GM21390 (cell line): ENCODE measurements around the gene OSR1.
A peak's percentile ranks its signal among the peaks of the same experiment; 100 is the strongest.

Experiments
- ATAC-seq: cut with Tn5 transposase; IDR thresholded peaks from one replicate; pipeline ENCODE4 v1.9.1; 2021; ENCODE audit not compliant: unreplicated experiment

Gene OSR1

DNA sequence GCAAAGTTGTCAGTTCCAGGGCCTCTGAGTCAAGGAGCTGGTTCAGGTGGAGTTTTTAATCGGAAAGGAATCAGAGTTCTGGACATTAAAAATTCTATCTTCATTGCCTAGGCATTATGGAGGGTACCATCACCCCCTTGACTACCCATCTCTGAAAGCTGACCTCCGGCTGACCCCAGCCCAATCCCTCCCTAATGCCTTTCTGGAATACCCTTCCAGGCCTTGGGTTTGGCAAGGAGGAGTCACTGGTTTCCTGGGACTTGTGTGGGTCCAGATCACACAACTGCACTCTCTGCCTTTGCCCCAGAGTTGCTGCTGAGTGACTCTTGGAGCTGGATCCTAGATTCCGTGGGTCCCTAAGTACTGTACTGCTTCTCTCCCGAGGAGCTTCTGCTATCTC is 1.0 kb upstream of the OSR1 start:
- no peak for ATAC-seq

DNA sequence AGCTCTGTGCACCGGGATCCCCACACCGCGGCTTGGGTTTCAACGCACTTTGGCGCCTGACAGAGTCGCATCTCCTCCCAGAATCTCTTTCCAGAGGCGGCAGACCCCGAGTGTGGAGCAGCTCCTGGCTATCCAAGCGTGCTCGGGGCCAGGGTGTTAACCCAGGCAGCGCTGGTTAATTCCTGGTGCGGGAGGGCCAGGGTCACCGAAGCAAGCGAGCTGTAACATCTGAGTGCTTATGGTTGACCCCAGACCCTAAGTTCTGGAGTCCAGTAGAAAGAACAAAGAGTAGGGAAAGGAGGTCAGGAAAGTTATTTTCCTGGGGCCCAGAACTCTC is 566 bp upstream of the OSR1 start:
- ATAC-seq: no peak

DNA sequence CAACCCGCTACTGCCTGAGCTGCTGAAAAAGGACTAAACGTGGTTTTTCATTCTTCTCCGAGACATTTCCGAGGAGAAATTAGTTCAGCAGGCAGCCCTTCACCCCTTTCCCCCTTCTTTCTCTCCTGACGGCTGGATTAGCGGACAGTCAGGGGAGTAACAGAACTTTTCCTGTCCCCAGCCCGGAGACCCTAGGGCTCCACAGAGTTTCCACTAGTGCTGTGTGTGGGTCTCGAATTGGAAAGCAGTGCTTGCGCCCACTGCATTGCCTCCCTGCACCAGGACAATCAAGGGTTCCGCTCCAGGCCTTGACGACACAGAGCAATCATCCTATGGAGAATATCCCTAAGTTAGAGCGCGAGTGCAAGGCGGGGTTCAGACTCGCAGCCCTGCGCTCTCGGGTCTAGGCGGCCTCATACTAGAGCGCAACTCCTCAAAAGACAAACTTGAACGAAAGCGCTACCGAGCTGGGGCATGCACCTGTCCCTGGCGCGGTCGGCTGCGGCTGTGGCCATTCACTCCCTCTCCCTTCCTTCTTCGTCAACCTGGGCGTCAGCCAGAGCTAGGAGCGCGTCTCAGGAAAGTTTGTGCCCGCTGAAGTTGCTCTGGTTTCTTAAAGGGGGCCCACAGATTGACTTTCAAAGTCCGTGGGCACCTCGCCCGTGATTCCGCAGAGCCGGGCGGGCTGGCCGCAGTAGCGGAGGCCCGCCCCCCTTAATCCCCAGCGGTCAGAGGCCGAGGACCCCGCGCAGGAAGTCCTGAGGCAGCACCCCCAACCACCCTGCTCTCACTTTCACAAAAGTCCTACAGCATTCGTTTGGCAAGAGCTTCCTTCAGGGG is 801 bp downstream of the OSR1 start:
- ATAC-seq: no peak

DNA sequence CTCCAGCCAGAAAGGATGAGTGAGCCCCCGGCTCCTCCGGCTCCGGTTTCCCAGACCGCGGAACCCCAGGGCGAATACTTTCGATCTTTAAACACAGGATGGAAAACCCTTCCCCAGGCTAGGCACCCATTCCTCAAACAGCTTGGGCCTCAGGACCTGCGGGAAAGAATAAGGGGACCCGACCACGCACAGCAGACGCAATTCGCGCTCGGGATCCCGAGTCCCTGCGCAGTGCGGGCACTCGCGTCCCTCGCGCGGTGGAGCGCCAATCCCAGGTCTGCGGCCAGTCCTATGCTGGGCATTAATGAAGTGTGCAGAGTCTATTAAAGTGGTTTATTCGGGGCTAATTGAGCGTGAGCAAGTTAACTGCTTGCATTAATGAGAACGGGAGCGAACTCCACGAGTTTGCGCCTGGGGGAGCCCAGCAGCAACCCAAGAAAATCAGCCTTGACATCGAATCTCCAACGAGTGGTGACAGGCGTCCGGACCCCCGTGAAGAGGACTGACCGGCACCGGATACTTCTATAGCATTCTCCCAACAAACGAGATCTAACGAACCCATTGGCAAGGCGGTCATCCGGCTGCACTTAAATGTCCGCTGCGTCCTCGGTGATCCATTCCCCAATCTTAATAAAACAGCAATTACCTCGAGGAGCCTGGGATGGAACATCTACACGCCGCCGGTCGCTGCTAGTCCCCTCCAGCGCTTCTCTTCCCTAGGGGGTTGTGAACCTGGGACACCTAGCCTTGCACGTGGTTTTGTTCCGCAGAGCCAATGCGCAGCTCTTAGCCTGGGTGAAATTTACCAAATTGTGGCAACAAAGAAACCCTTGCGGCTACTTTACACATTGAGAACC is 1.6 kb downstream of the OSR1 start:
- no peak for ATAC-seq

DNA sequence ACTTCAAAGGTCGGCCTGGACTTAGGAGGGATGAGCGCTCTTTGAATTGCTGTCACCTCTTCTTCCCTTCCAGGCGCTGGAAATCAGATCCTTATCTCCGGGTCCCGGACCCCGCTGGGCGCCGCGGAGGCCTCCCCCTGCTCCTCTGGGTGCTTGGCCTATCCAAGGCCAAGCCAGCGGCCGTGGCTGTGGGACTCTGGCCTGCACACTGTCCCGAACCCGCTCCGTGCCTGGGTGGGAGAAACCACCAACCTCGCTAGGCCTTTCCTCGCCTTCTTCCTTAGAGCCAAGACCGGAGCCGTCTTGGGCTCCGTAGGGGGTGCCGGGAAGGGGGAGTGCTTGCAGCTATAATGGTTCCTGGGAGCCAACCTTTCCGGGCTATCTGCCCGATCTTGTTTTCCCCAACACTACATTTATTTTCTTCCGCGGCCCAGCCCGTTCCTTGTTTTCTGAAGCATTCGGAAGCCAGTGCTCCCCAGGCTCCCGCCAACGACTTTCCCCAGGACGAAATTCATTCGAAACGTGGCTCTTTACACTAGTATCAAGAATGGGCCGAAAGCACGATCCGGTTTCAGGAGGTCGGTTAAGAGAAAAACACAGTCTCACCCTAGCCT is 2.4 kb downstream of the OSR1 start:
- ATAC-seq: no peak

DNA sequence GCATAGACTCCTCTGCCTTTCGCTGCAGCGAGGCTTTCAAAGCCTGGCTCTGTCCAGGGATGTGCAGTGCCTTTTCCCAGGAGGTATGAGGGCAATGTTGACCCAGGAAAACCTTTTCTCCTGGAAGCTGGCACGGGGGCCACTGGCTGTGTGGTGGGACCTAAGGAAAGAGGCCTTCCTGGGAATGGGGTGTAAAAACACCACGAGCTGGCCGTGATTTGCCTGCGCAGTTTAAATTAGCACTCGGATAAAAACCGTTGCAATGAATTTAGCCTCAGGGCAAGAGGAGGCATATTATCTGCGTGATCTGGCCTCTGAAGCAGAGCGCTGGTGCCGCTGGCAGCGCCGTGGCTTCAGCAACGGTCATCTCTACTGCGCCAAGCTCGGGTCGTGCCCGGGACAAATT is 3.0 kb downstream of the OSR1 start:
- ATAC-seq: no peak

DNA sequence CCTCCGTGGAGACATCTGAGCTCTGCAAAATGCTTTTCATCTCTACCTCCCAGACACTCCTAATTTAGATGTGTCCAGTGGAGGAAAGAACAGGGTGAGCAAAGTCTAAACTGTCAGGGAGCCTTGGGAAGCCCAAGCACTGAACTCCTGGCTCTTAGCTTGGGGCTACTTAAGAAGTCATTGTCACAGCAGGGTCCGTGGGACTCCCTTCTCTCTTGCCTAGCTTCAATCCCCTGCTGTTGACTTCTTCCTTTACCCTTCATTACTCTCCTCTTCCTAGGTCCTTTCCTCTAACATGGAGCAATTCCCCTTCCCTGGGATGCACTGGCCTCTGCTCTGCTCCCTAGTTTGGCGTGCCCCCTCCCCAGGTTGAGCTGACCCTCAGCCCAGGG is 3.4 kb downstream of the OSR1 start:
- ATAC-seq: no peak

DNA sequence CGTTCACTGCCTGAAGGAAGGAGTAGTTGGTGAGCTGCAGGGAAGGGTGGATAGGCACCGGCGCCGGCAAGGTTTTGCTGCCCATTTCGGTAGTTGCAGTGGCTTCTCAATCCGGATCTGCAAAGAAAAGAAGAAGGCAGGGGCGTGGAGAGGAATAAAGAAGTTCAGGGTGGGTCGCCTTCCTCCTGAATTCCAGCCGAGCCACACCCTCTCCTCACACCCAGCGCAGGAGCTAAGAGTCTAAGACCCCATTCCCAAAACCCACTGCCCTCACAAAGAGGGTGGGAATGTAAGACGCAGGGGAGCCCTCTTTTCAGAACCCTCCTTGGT is 4.7 kb downstream of the OSR1 start:
- no peak for ATAC-seq

DNA sequence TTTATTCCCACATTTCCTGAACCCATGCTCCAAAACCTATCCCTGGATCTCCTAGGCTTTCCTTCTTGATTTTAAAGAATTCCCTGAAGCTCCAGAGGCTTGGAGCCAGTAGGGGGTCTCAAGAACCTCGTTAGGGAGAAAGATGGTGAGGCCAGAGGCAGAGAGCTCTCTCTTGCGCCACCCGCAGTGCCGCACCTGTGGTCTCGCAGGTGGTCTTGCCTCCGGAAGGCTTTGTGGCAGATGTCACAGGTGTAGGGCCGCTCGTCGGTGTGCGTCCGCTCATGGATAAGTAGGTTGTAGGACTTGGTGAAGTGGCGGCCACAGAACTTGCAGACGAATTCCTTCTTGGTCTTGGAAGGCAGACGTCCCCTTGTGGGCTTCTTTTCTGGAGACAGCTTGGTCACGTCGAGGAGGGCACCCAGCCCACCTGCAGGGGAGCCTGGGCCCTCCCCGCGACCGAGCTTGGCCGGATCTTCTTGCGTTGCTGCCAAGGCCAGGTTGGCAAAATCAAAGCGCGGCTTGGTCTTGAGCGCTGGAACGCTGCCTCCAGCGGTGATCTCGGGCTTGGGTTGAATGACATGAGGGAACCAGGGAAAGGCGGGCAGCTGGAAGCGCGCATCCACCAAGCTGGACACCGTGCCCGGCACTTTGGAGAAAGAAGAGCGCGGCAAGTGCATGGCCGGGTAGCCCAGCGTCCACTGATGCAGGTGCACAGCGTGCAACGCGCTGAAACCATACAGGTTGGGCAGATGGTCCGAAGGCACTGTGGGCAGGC is 5.3 kb downstream of the OSR1 start:
- ATAC-seq: no peak

DNA sequence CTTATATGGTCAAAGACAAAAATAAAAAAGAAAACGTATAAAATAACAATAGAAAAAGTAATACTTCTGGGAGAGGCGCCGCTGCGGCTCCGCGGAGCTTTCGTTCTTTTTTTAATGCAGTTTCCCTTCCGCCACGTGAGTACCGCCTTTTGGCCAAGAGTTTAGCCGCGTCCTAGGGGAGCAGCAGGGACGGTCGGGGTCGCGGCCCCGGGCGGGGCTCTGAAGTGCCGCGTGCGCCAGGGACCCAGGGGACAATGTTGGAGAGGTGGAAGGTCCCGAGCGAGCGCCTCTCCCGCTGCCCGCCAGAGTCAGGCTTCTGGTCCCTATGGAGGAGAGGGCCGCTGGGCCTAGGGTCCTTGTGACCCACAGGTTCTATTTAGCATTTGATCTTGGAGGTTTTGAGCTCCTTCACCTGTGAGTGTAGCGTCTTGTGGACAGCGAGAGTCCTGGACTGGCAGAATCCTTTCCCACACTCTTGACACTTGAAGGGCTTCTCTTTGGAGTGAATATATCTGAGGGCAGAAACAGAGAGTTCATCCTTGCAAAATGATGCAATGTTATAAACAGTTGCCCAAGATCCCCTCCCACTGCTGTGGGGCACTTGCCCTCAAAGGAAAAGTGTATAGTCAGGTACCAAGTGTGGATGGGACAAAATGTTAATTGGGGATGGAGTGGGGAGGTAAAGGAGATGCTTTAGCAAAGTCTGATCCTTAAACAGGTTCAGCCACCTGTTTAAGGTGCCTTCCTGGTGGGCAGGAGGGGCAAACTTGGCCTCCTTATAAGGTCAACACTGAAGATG is 6.3 kb downstream of the OSR1 start:
- ATAC-seq: no peak

DNA sequence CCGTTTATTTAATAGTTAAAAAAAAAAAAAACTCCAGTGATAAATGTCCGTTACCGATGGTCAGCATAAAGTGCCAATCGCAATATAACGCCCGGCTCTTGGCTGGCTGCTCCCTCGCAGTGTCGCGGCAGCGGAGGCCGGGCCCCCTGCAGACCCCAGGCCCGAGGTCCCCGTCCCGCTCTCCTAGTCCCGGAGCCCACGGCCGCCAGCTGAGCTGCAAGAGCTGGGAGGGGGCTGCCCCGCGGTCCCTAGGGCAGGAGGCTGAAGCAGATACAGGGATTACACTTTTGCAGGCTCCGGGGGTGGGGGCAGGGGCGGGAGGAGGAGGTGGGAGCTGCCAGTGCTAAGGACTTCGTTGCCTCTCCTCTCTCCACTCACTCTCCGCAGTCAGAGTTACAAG is 6.9 kb downstream of the OSR1 start:
- ATAC-seq: no peak

DNA sequence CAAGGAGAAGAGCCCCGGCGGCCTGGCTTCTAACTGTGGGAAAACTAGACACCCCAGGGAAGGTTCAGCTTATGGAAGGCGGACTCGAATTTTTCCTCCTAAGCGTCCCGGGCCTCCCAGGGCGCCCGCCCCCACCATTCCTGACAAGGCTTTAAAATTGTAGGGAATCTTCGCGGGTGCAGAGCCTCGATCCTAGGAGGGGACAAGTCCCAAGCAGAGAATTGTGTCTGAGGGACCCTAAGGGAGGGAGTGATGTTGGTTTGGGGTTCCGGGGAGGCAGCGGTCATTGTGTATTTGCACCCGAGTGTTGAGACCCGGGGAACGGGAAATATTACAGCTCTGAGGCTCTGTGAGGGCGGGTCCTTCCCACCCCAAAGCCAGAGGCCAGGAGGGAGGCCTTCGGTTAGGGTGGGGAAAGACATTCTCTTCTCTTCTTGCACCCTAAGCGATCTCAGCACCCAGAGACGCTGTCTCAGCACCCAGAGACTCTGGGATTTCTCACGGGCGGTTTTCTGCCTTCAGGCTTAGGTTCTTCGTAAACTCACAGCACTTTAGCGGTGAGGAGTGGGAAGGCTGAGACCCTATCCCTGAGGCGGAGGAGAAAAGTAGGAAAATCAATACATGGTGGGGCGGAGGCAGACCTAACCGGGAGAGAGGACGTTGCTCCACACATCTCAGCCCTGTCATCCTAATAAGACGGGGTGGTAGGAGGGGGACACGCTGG is 7.6 kb downstream of the OSR1 start:
- no peak for ATAC-seq

DNA sequence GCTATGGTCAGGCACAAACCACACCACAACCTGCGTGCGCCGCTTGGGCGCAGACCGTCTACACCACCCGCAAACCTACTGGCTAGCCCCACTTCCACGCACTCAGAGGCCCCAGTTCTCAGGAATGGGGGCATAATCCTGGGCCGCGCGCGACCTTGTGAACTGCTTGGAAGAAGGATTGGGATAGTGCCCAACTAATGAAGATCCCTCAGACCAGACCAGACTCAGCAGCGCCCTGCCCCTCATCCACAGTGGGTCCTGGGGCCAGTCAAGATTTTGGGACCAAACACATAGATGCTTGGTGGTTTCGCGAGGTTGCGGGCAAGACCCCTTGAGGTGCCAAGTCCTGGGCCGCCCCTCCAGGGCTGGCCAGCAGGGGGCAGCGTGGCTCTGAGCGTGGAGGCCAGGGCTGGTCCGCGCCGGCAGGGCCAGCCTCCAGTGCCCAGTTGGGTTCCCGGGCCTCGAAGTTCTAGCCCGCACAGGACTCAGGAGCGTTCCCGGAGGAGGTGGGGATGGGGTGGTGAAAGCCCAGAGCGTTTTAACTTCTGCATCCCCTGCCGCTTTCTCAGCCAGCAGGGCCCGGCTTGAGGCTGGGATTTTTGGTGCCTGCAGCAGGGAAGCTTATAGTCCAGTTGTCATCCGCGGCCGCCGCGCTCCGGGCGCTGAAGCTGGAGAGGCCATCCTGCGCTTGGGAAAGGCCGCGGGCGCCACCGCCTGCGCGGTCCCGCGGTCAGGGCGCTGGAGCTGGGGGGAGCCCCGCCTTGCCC is 8.3 kb downstream of the OSR1 start:
- ATAC-seq: no peak

DNA sequence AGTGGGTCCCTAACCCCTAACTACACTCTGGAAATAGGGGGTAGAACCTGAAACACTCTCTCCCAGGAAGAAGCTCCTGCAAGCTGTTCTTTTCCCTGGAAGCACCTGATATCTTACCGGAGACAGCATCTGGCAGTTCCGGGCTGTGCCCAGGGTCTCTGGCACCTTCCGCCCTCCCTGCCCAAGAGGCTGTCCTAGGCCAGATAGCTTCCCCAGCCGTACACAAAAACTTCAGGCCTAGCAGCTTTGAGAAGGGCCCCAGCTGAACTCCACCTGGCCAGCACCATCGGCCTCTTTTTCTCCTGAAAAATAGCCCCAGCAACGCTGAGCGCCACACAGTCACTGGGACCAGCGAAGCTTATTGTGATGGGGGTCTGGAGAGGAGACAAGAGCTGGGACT is 9.7 kb downstream of the OSR1 start:
- ATAC-seq: no peak

DNA sequence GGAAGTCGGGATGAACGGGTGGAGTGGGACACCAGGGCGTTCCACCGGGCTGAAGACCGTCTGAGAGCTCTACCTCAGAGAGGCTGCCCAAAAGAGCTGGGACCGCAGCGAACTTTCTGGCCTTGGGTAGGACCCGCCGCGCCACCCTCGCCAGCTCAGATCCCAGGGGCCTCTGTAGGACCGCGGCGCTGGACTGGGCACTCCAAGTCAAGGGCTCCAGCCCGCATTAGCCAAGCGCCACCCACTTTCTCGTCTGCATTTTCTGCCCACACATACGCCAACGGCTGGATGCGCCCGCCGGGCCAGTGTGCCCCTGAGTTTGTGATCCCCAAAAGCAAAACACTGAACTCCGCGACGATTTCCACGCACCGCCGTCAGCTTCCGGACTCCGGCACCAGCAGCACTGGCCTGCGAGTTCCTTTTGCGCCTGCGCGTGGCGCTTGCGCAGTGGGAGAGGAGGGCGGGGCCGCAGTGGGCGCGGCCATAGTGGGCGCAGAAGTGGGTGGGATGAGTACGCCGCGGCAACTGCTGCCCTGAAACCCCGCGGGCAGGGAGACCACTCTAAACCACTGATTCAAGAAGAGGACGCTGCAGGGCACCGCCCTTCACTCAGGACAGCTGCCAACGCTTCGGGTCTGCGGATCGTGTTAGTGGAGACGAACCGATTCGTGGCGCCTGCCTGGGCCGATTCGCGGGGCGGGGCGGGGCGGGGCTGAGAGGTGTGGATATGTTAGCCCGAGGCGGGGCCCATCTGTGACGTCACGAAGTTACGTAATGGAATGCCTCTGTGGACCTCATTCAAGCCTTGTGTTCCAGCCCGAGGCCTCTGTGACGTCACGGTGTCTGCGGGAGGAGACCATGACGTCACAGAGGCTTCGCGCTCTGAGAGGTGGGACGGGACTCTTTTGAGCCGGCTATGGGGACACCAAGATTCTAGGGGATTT is 10.5 kb downstream of the OSR1 start:
- peak; percentile 90 for ATAC-seq

DNA sequence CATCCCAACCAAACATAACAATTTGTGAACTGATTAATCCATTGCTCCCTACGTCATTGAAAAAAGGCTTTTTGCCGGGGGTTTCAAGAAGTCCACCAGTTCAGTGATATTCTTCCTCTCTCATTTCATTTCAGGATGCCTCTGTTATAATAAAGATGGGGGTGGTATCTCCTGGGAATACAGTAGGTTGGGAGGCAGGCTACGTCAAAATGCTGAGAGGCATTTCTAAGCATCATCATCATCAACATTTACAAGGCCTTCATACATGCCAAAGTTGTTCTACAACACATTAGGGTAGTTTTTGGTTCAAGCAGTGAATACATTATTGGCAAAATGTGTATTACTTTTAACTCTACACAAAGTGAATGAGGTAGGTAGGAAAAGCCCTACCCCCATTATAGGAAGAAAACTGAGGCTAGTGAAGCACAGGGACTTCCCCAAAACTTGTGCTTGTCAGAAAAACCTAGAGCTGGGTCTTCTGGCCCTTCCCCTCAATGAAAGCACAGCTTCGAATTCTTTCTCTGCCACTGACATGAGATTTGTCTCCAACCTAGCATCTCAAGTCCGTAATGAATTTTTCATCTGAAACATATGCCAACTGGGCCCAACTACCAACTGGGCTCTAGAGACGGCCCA is 11.3 kb downstream of the OSR1 start:
- peak; percentile 7 for ATAC-seq

DNA sequence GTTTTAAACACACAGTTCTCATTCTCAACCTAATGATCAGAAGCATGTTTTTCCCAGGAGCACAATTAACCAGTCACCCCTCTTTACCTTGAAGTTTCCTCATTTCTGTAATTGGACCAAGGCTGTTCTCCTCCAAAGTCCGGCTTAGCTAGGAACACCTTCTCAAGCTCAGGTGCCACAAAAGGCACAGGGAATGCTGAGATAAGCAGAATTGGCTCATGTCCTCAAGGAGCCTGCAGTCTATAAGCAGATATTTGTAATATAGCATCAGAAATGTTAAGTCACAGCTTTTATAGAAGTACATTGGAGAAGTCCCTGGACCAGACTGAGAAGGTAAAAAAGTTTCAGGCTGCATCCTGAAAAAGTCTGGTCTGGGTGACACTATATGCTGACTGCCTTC is 20.7 kb downstream of the OSR1 start:
- ATAC-seq: no peak

DNA sequence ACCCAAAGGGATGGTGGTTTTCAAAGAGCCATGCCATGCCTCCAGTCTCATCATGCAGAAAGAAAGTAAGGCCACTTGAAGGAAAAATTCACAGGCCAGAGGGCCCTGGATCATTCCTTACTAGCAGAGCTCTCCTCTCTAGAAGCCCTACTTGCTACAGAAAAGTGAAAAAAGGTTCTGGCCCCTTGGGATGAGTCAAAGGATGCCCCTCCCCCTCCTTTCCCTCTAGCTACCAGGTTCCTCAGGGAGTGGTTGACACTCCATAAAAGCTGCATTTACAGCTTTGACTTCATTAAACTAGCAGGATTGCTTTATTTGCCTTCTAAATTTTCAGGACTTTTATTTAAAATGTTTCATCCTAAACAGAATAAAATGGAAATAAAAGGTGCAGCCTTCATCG is 21.2 kb downstream of the OSR1 start:
- no peak for ATAC-seq
